ENCODE results near the gene PTGDS.

The PTGDS gene

GRCh38 chr9:136971746-136972145 is 5.6 kb upstream of the PTGDS start:
- no peak for DNase-seq (ENCODE audit: insufficient read length, low spot score)
- FAIRE-seq: no peak
- no peak for TF ChIP-seq SPI1 (IDR thresholded peaks at IDR 0.05; ENCODE audit: low read depth, low read length)
- TF ChIP-seq POLR2AphosphoS5 (IDR thresholded peaks at IDR 0.05; ENCODE audit: low read depth, low read length): no peak
- no peak for TF ChIP-seq TAF1 (IDR thresholded peaks at IDR 0.05; ENCODE audit: low read depth, low read length)
- no peak for TF ChIP-seq POLR2A (IDR thresholded peaks at IDR 0.05; ENCODE audit: low read depth, low read length)
- TF ChIP-seq POU2F2 (IDR thresholded peaks at IDR 0.05; ENCODE audit: low read depth, low read length): no peak
- TF ChIP-seq PAX5 (IDR thresholded peaks at IDR 0.05; ENCODE audit: insufficient read depth, low read length, severe bottlenecking): no peak

DNA sequence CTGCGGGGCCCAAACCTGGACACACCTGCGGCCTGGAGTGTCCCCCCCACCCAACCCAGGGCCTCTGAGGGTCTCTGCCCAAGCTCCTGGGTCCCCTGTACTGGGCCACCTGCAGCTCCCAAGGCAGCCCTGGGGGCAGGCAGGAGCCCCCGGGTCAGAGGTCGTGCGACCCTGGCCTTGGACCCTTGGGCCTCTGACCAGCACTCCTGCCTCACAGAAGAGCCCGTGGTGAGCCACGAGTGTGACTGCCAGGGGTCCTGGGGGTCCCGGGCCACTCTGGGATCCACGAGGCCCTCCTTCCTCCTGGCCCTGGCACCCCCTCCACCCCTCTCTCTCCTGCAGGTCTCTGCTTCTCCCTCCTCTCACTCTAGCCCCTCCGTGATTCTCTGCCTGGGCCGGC is 5.0 kb upstream of the PTGDS start:
- FAIRE-seq: no peak
- DNase-seq (ENCODE audit: insufficient read length, low spot score): no peak
- no peak for TF ChIP-seq POLR2AphosphoS5 (IDR thresholded peaks at IDR 0.05; ENCODE audit: low read depth, low read length)
- no peak for TF ChIP-seq PAX5 (IDR thresholded peaks at IDR 0.05; ENCODE audit: insufficient read depth, low read length, severe bottlenecking)
- TF ChIP-seq TAF1 (IDR thresholded peaks at IDR 0.05; ENCODE audit: low read depth, low read length): no peak
- no peak for TF ChIP-seq SPI1 (IDR thresholded peaks at IDR 0.05; ENCODE audit: low read depth, low read length)
- TF ChIP-seq POU2F2 (IDR thresholded peaks at IDR 0.05; ENCODE audit: low read depth, low read length): no peak
- no peak for TF ChIP-seq POLR2A (IDR thresholded peaks at IDR 0.05; ENCODE audit: low read depth, low read length)

DNA sequence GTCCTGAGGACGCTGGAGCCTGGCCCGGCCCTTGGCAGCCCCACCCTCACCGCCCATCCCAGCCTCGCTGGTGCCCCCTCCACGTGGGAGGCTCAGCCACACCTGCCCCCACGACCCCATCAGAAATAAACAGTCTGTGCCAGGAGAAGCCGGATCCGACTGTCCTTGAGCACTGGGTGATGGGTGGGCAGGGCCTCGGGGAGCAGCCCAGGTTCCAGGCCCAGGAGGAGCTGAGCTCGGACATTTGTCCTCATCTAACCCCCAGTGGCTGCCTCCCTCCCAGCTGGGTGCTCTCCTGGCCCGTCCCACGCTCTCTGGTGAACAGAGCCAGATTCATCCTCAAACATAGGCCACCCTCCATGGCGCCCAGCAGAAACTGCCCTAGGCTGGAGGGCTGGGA is 4.6 kb upstream of the PTGDS start:
- DNase-seq (ENCODE audit: insufficient read length, low spot score) (no peak), FAIRE-seq (no peak)
- TF ChIP-seq SPI1 (IDR thresholded peaks at IDR 0.05; ENCODE audit: low read depth, low read length) (no peak), PAX5 (IDR thresholded peaks at IDR 0.05; ENCODE audit: insufficient read depth, low read length, severe bottlenecking) (no peak), POU2F2 (IDR thresholded peaks at IDR 0.05; ENCODE audit: low read depth, low read length) (no peak)

DNA sequence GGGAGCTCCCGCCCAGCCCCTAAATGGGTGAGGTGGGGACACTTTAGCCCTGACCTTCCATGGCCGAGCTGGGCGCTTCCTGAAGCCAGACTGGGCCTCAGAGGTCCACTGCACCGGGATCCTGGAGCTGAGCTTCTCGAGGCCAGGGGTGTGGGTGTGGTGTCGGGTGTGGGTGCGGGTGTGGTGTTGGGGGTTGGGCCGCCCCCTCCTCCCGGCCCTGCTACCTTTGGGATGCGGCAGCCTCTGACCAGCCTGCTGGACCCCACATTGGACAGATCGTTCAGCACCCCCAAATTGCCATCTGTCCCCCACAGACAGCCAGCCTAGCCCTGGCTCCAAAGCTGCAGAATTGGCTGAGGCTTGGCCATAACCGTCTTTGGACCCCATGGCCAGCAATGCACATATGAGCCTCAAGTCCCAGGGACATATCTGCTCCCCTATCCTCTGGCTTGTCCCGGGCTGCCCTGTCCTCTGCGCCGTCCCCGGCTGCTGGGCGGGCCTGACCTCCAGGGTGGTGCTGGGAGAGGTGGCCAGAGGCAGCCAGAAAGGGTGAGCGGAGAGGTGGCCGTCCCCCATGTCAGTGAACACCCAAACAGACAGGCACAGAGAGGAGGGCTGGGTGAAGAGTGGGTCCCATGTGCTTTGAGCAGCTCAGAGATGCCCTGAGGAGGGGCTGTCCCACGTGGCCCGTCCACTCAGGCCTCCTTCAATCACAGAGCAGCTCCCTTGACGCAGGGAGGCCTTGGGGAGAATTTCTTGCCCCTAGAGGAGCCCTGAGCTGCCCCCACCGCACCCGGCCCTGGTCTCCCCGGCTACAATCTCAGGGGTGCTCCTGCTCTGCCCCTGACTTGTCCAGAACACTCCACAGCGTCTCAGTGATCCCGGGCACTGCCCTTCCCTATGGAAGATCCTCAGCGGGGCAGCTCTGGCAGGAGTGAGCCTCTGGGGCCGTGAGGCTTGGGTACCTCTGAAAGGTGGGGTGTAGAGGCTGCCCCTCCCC is 3.4 kb upstream of the PTGDS start:
- FAIRE-seq: no peak

GRCh38 chr9:136974817-136975535 is 2.3 kb upstream of the PTGDS start:
- TF ChIP-seq TAF1 (IDR thresholded peaks at IDR 0.05; ENCODE audit: low read depth, low read length) (no peak), POLR2A (IDR thresholded peaks at IDR 0.05; ENCODE audit: low read depth, low read length) (no peak), SPI1 (IDR thresholded peaks at IDR 0.05; ENCODE audit: low read depth, low read length) (no peak), PAX5 (IDR thresholded peaks at IDR 0.05; ENCODE audit: insufficient read depth, low read length, severe bottlenecking) (no peak), POLR2AphosphoS5 (IDR thresholded peaks at IDR 0.05; ENCODE audit: low read depth, low read length) (no peak), POU2F2 (IDR thresholded peaks at IDR 0.05; ENCODE audit: low read depth, low read length) (no peak)
- DNase-seq (ENCODE audit: insufficient read length, low spot score) (no peak), FAIRE-seq (no peak)

More for the DNA sequence above, 3.4 kb upstream of the PTGDS start:
- no peak for TF ChIP-seq PAX5 (IDR thresholded peaks at IDR 0.05; ENCODE audit: insufficient read depth, low read length, severe bottlenecking)
- no peak for TF ChIP-seq POLR2A (IDR thresholded peaks at IDR 0.05; ENCODE audit: low read depth, low read length)
- TF ChIP-seq SPI1 (IDR thresholded peaks at IDR 0.05; ENCODE audit: low read depth, low read length): no peak
- no peak for TF ChIP-seq TAF1 (IDR thresholded peaks at IDR 0.05; ENCODE audit: low read depth, low read length)
- TF ChIP-seq POLR2AphosphoS5 (IDR thresholded peaks at IDR 0.05; ENCODE audit: low read depth, low read length): no peak
- TF ChIP-seq POU2F2 (IDR thresholded peaks at IDR 0.05; ENCODE audit: low read depth, low read length): no peak
- no peak for DNase-seq (ENCODE audit: insufficient read length, low spot score)

DNA sequence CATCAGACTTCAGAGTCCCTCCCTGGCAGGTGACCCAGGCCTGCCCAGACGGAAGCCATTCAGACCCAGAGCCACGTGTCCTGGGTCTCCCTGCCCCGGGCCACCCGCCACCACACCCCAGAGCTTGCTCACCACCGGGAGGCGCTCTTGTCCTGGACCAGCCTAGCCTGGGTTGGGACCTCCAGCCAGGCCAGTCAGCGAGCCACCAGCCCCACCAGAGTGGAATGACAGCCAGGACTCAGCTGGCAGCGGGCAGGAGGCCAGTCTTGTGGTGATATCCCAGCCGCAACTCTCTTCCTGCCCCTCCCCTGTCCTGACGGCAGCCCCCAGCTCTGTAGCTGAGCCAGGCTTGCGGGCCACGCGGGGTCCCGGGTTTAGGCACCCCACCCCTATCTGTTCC is 1.7 kb upstream of the PTGDS start:
- TF ChIP-seq SPI1 (IDR thresholded peaks at IDR 0.05; ENCODE audit: low read depth, low read length) (no peak), TAF1 (IDR thresholded peaks at IDR 0.05; ENCODE audit: low read depth, low read length) (no peak), POLR2AphosphoS5 (IDR thresholded peaks at IDR 0.05; ENCODE audit: low read depth, low read length) (no peak), POU2F2 (IDR thresholded peaks at IDR 0.05; ENCODE audit: low read depth, low read length) (no peak), POLR2A (IDR thresholded peaks at IDR 0.05; ENCODE audit: low read depth, low read length) (no peak), PAX5 (IDR thresholded peaks at IDR 0.05; ENCODE audit: insufficient read depth, low read length, severe bottlenecking) (no peak)
- FAIRE-seq (no peak), DNase-seq (ENCODE audit: insufficient read length, low spot score) (no peak)

DNA sequence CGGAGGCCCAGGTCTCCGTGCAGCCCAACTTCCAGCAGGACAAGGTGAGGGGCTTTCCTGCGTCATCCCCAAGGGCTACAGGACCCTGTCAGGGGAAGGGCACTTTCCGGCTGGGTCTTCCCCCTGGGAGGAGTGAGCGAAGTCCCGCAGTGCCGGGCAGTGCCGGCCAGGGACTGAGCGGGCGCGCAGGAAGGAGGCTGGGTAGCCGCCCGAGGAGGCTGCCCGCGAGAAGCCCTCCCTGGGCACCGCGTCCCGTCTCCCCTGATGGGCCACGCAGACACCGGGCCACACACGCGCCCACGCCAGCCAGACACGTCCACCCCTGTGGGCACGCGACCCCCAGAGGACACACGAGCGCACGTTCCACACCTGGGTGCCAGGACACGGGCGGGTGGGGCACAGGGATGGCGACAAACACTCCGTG is 357 bp downstream of the PTGDS start:
- TF ChIP-seq TAF1 (IDR thresholded peaks at IDR 0.05; ENCODE audit: low read depth, low read length) (no peak), SPI1 (IDR thresholded peaks at IDR 0.05; ENCODE audit: low read depth, low read length) (no peak), POLR2AphosphoS5 (IDR thresholded peaks at IDR 0.05; ENCODE audit: low read depth, low read length) (no peak), POLR2A (IDR thresholded peaks at IDR 0.05; ENCODE audit: low read depth, low read length) (no peak), POU2F2 (IDR thresholded peaks at IDR 0.05; ENCODE audit: low read depth, low read length) (no peak), PAX5 (IDR thresholded peaks at IDR 0.05; ENCODE audit: insufficient read depth, low read length, severe bottlenecking) (no peak)

DNA sequence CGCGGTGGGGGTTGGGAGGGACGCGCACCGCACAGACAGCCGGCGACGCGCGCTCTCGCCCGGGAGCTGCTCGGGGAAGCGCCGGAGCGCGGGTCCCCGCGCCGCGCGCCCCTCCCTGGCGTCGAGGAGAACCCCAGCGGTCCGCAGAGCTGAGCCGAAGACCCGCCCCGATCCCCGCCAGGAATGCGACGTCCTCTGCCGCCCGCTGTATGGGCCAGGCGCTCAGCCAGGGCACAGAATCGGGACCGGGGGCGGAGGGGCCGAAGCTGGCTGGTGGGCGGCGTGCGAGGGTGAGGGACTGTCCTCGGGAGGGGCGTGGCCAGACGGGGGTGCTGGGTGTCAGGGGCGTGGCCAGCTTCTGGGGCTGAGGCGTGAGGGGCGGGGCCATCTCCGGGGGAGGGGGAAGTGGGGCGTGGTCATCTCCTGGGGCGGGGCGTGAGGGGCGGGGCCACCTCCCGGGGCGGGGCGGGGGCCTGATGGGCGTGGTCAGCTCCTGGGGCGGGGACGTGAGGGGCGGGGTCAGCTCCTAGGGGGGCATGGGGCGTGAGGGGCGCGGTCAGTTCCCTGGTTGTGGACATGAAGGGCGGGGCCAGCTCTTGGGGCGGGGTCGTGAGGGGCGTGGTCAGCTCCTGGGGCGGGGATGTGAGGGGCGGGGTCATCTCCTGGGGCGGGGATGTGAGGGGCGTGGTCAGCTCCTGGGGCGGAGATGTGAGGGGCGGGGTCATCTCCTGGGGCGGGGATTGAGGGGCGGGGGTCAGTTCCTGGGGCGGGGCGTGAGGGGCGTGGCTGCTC is 965 bp downstream of the PTGDS start:
- FAIRE-seq: peak; percentile 45
- DNase-seq (ENCODE audit: insufficient read length, low spot score): peak; percentile 85
- TF ChIP-seq PAX5 (IDR thresholded peaks at IDR 0.05; ENCODE audit: insufficient read depth, low read length, severe bottlenecking) (no peak), SPI1 (IDR thresholded peaks at IDR 0.05; ENCODE audit: low read depth, low read length) (no peak), POU2F2 (IDR thresholded peaks at IDR 0.05; ENCODE audit: low read depth, low read length) (no peak)

More for the DNA sequence above, 357 bp downstream of the PTGDS start:
- DNase-seq (ENCODE audit: insufficient read length, low spot score) (no peak), FAIRE-seq (no peak)

All from GM12891 (cell line).